Esophagus squamous epithelium (tissue), 5 donors: ENCODE measurements around the gene AP5M1. TPM values are rescaled to one million over a fixed set of nuclear protein-coding genes. Genes with fewer than 3 reads are reported as not detected.
"Not testable (repeated sequence)": the region's sequence is repeated elsewhere in the genome, so short reads cannot be mapped to it uniquely, and the experiment has no call there.

ENCODE experiments used
- DNase-seq: peaks from one replicate; lab custom pipeline; 2025; lab: John Stamatoyannopoulos, UW
- H3K27ac ChIP-seq, 4 donors: fragments of 200-600 bp; sonication (generic); one replicate each; pipeline ENCODE4 v1.5.1; 2016 to 2019; ENCODE audit warnings: mild to moderate bottlenecking in 1 of 4
- H3K27me3 ChIP-seq, 4 donors: fragments of 200-600 bp; sonication (generic); 1 replicate in 3 of 4; 2 replicates in 1 of 4; pipeline versions ENCODE4 v1.5.1 to v1.6.0; 2017 to 2021; ENCODE audit warnings: antibody characterized with exemption in 1 of 4
- H3K36me3 ChIP-seq, 3 donors: fragments of 200-600 bp; sonication (generic); one replicate each; pipeline ENCODE4 v1.5.1; 2016 to 2019
- H3K4me1 ChIP-seq, 3 donors: fragments of 200-600 bp; sonication (generic); one replicate each; pipeline ENCODE4 v1.5.1; 2017 to 2019
- H3K4me3 ChIP-seq, 4 donors: fragments of 200-600 bp; sonication (generic); 1 replicate in 3 of 4; 2 replicates in 1 of 4; pipeline ENCODE4 v1.5.1; 2016 to 2019; ENCODE audit warnings: mild to moderate bottlenecking in 2 of 4, moderate library complexity in 1 of 4
- H3K9me3 ChIP-seq, 3 donors: fragments of 200-600 bp; sonication (generic); one replicate each; pipeline ENCODE4 v1.5.1; 2016 to 2019
- POLR2A ChIP-seq, 4 donors: fragments of 450-650 bp; IDR thresholded peaks; one replicate each; pipeline ENCODE4 v1.6.1; 2017; ENCODE audit warnings: antibody characterized with exemption in 4 of 4, mild to moderate bottlenecking in 4 of 4, moderate library complexity in 3 of 4
- WGBS, 2 donors: methylation state at CpG; one replicate each; pipeline ENCODE4 v1.1.5; 2018; 5-methylcytosine and 5-hydroxymethylcytosine counted together
- intact Hi-C: fragments of 100-400 bp; cut with DNase I; formaldehyde crosslinking; loops from one replicate; pipeline ENCODE4 v1.15.0; 2022
- total RNA-seq, 4 donors: library from RNA; depleted of rRNA; stranded (reverse); fragments of >200 nt; gene quantifications; one replicate each; pipeline ENCODE4 v1.1.0, GENCODE V29; 2016
- TF ChIP-seq, protein P1 (sequence below), 6 experiments: fragments of 450-650 bp in 4 of 6; fragments of 200-600 bp in 2 of 6; sonication (generic) in 2 of 6; IDR thresholded peaks; one replicate each; pipeline ENCODE4 v1.5.1; 2016 to 2019; ENCODE audit warnings: antibody characterized with exemption in 6 of 6, mild to moderate bottlenecking in 4 of 6, moderate library complexity in 4 of 6
- donor health status: DM: yes; HTN: yes; CAD: no.

The AP5M1 gene
- total RNA-seq, 4 donors from 2014 or later, result 24.1 to 34.2 (median 31.7) TPM

- no peaks in the 10 kb centered on the region for H3K36me3 ChIP-seq
- no peak overlapping the region for H3K4me3 ChIP-seq
- no peak overlapping the region for H3K27ac ChIP-seq
- no peak for DNase-seq
- TF ChIP-seq, protein P1, sequence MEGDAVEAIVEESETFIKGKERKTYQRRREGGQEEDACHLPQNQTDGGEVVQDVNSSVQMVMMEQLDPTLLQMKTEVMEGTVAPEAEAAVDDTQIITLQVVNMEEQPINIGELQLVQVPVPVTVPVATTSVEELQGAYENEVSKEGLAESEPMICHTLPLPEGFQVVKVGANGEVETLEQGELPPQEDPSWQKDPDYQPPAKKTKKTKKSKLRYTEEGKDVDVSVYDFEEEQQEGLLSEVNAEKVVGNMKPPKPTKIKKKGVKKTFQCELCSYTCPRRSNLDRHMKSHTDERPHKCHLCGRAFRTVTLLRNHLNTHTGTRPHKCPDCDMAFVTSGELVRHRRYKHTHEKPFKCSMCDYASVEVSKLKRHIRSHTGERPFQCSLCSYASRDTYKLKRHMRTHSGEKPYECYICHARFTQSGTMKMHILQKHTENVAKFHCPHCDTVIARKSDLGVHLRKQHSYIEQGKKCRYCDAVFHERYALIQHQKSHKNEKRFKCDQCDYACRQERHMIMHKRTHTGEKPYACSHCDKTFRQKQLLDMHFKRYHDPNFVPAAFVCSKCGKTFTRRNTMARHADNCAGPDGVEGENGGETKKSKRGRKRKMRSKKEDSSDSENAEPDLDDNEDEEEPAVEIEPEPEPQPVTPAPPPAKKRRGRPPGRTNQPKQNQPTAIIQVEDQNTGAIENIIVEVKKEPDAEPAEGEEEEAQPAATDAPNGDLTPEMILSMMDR (IDR thresholded peaks at IDR 0.05), result no peak
- no peak for TF ChIP-seq POLR2A (IDR thresholded peaks at IDR 0.05)
- intact Hi-C loops, result no loop called here
- no peaks in the 10 kb centered on the region for H3K9me3 ChIP-seq
- 90 to 92% methylated on average over 3 of the region's 3 CpGs for WGBS, 2 donors
- H3K27me3 ChIP-seq, result peaks cover 0 to 30% (median 0%) of the 10 kb centered on the region in 4 donors
- no peaks in the 10 kb centered on the region for H3K4me1 ChIP-seq
Observed at GRCh38 chr14:57323721-57324120, 55.0 kb downstream of the AP5M1 start.

GRCh38 chr14:57326253-57326652 is 57.5 kb downstream of the AP5M1 start:
- Histone ChIP-seq H3K9me3 (no peaks in the 10 kb centered on the region), H3K4me3 (no peak overlapping the region), H3K27me3 (peaks cover 0 to 10% (median 0%) of the 10 kb centered on the region in 4 donors), H3K4me1 (no peaks in the 10 kb centered on the region), H3K27ac (no peak overlapping the region), H3K36me3 (no peaks in the 10 kb centered on the region)
- intact Hi-C loops, result no loop called here
- TF ChIP-seq, protein P1 (IDR thresholded peaks at IDR 0.05), result no peak
- DNase-seq, result no peak
- 67 to 75% methylated on average over 6 to 7 of the region's 7 CpGs for WGBS, 2 donors

DNA sequence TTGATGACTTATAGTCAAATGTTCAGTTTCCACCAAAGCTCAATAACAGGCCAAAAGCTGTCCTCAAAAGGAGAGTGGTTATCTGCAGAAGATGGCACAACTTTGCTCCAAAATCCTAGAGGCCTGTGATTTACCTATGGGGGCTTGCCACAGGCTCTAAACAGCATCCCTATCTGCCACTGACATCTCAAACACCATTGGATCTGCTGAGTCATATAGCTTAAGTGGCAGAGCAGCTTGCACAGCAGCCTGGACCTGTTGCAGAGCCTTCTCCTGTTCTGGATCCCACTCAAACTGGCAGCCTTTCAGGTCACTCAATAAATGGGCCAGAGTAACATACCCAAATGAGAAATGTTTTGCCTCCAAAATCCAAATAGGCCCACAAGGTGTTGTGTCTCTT is 61.1 kb downstream of the AP5M1 start:
- H3K9me3 ChIP-seq, result no peaks in the 10 kb centered on the region
- intact Hi-C loops, result no loop called here
- no peaks in the 10 kb centered on the region for H3K36me3 ChIP-seq
- no peak overlapping the region for H3K4me3 ChIP-seq
- TF ChIP-seq, protein P1 (IDR thresholded peaks at IDR 0.05), result no peak
- no peak for TF ChIP-seq POLR2A (IDR thresholded peaks at IDR 0.05)
- no peaks in the 10 kb centered on the region for H3K4me1 ChIP-seq
- DNase-seq, result no peak
- H3K27ac ChIP-seq, result no peak overlapping the region
- no peaks in the 10 kb centered on the region for H3K27me3 ChIP-seq

DNA sequence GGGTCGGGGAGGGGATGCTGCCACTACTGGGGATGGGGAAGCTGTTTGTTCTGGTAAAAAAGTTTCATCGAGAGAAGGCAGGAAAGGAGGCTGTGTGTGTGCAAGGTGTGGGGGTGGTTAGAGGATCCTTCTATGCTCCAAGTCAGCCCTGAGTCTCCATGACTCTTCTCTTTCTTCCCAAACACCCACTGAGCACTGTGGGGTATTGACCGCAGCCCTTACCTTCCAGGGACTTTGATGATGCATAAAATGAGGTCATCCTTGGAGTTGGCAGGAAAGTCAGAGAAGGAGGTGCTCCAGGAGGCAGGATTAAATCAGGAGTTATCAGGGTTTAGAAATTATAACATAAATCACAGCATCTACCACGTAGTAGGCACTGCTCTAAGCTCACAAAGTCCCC is 63.7 kb downstream of the AP5M1 start:
- 65 to 70% methylated on average over 3 to 4 of the region's 4 CpGs for WGBS, 2 donors

DNA sequence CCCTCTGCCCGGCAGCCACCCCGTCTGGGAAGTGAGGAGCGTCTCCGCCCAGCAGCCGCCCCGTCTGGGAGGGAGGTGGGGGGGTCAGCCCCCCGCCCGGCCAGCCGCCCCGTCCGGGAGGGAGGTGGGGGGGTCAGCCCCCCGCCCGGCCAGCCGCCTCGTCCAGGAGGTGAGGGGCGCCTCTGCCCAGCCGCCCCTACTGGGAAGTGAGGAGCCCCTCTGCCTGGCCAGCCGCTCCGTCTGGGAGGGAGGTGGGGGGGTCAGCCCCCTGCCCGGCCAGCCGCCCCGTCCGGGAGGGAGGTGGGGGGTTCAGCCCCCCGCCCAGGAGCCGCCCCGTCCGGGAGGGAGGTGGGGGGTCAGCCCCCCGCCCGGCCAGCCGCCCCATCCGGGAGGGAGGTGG is 65.0 kb downstream of the AP5M1 start:
- H3K9me3 ChIP-seq, H3K4me1 ChIP-seq, DNase-seq, intact Hi-C loops, H3K36me3 ChIP-seq, H3K27ac ChIP-seq, H3K4me3 ChIP-seq, H3K27me3 ChIP-seq: not testable (repeated sequence)
- no CpG with 5 or more reads among the region's 31 CpGs for WGBS, 2 donors

More for the DNA sequence above, 63.7 kb downstream of the AP5M1 start:
- H3K27me3 ChIP-seq, DNase-seq, H3K4me3 ChIP-seq, H3K27ac ChIP-seq, H3K4me1 ChIP-seq, H3K36me3 ChIP-seq, intact Hi-C loops, H3K9me3 ChIP-seq: not testable (repeated sequence)

- H3K4me1 ChIP-seq, H3K9me3 ChIP-seq, H3K27me3 ChIP-seq, H3K36me3 ChIP-seq, intact Hi-C loops, H3K27ac ChIP-seq, DNase-seq: not testable (repeated sequence)
- 64 to 80% methylated on average over 19 to 32 of the region's 34 CpGs for WGBS, 2 donors
- H3K4me3 ChIP-seq, result peak overlapping the region in 1 of 4 donors; percentile 8
Observed at GRCh38 chr14:57343545-57344297, 75.0 kb downstream of the AP5M1 start.
